GM12878 (cell line): ENCODE measurements around the gene MBOAT2. TPM values are rescaled to one million over a fixed set of nuclear protein-coding genes. Genes with fewer than 3 reads are reported as not detected.

Experiments used
- ATAC-seq: fragments of 200-7000 bp; cut with Tn5 transposase; 3 replicates; pipeline ENCODE4 v1.9.1; 2020; ENCODE audit warnings: mild to moderate bottlenecking, moderate library complexity
- BruUV-seq: library from RNA; stranded (reverse); fragments of 400-500 nt; replicated peaks from 2 replicates; lab custom pipeline; 2021; lab: Mats Ljungman, UMichigan
- CTCF ChIA-PET: fragments of 300-600 bp; sonication (Branson Sonifier 250); formaldehyde crosslinking; extraction: SDS; loops from one replicate; lab custom pipeline; 2021; ENCODE audit warnings: inconsistent platforms; lab: Yijun Ruan, JAX
- POLR2A ChIA-PET: fragments of 350-600 bp; formaldehyde crosslinking; extraction: SDS; loops from one replicate; lab custom pipeline; 2021; ENCODE audit warnings: inconsistent platforms; lab: Charles Lee
- RAD21 ChIA-PET: fragments of 300-600 bp; sonication (Branson Sonifier 250); formaldehyde crosslinking; loops from one replicate; lab custom pipeline; 2023; ENCODE audit warnings: antibody characterized with exemption; ENCODE audit not compliant: unreplicated experiment; lab: Charles Lee
- SMC1A ChIA-PET: fragments of 300-600 bp; sonication (Branson Sonifier 250); formaldehyde crosslinking; loops from one replicate; lab custom pipeline; 2023; ENCODE audit not compliant: unreplicated experiment, uncharacterized antibody; lab: Charles Lee
- DNase-seq: peaks from one replicate; pipeline ENCODE4 v3.0.0-alpha.2; 2011; ENCODE audit warnings: low read depth, low spot score
- FAIRE-seq: peaks from 3 replicates; lab custom pipeline; 2011; peaks lifted over from hg19 to GRCh38; lab: Jason Lieb, UNC
- H2AFZ ChIP-seq: 2 replicates; pipeline ENCODE4 v1.6.0; 2011; ENCODE audit warnings: low read depth, low read length, control low read depth; ENCODE audit not compliant: control insufficient read depth
- H3K27ac ChIP-seq: 2 replicates; pipeline ENCODE4 v1.5.1; 2011; ENCODE audit warnings: control low read depth; ENCODE audit not compliant: control insufficient read depth, insufficient read depth
- H3K27me3 ChIP-seq, 2 experiments: replicated peaks in 1 of 2; 2 replicates each; pipeline versions ENCODE4 v1.6.0 to v1.6.1; 2011; ENCODE audit warnings: low read length in 1 of 2; ENCODE audit not compliant: control insufficient read depth in 2 of 2, insufficient read depth in 2 of 2
- H3K36me3 ChIP-seq, 2 experiments: 2 replicates each; pipeline ENCODE4 v1.5.1; 2011; ENCODE audit warnings: low read length in 1 of 2; ENCODE audit not compliant: control insufficient read depth in 2 of 2, insufficient read depth in 2 of 2
- H3K4me1 ChIP-seq: 2 replicates; pipeline ENCODE4 v1.6.1; 2011; ENCODE audit warnings: mild to moderate bottlenecking, low read length, moderate library complexity, mixed read lengths; ENCODE audit not compliant: control insufficient read depth, insufficient read depth
- H3K4me2 ChIP-seq: 2 replicates; pipeline ENCODE4 v1.6.0; 2011; ENCODE audit warnings: control low read depth; ENCODE audit not compliant: control insufficient read depth, insufficient read depth
- H3K4me3 ChIP-seq: fragments of 200-600 bp; sonication (generic); 2 replicates; pipeline ENCODE4 v1.5.1; 2016
- H3K79me2 ChIP-seq: 2 replicates; pipeline ENCODE4 v1.6.0; 2011; ENCODE audit warnings: low read length; ENCODE audit not compliant: control insufficient read depth, insufficient read depth
- H3K9ac ChIP-seq: 2 replicates; pipeline ENCODE4 v1.8.0; 2011; ENCODE audit warnings: low read length, control low read depth, mixed read lengths; ENCODE audit not compliant: control insufficient read depth, insufficient read depth
- H3K9me3 ChIP-seq: replicated peaks from 3 replicates; pipeline ENCODE4 v1.5.1; 2011; ENCODE audit warnings: mild to moderate bottlenecking, low read length; ENCODE audit not compliant: control insufficient read depth, insufficient read depth
- H4K20me1 ChIP-seq: 2 replicates; pipeline ENCODE4 v1.6.0; 2011; ENCODE audit not compliant: control insufficient read depth, insufficient read depth
- BCLAF1 ChIP-seq: fragments of 450-650 bp; IDR thresholded peaks from 2 replicates; pipeline ENCODE4 v1.6.1; 2017; ENCODE audit warnings: antibody characterized with exemption, mild to moderate bottlenecking, moderate library complexity
- BRCA1 ChIP-seq: IDR thresholded peaks from 2 replicates; pipeline ENCODE4 v1.6.1; 2011; ENCODE audit warnings: low read depth, low read length, improper control_type of control experiment
- CEBPZ ChIP-seq: fragments of 150-350 bp; IDR thresholded peaks from 2 replicates; pipeline ENCODE4 v1.6.1; 2016; ENCODE audit warnings: low read depth, low read length
- CHD2 ChIP-seq: IDR thresholded peaks from 2 replicates; pipeline ENCODE4 v1.6.1; 2011; ENCODE audit warnings: low read depth, low read length, improper control_type of control experiment, borderline replicate concordance
- EED ChIP-seq: sonication (generic); IDR thresholded peaks from 2 replicates; pipeline ENCODE4 v1.6.1; 2016; ENCODE audit warnings: antibody characterized with exemption, low read depth
- NR2C1 ChIP-seq: fragments of 450-650 bp; IDR thresholded peaks from 2 replicates; pipeline ENCODE4 v1.6.1; 2017; ENCODE audit warnings: antibody characterized with exemption, mild to moderate bottlenecking, moderate library complexity
- PBX3 ChIP-seq: IDR thresholded peaks from 2 replicates; pipeline ENCODE4 v1.6.1; 2011; ENCODE audit warnings: mild to moderate bottlenecking, low read depth, low read length, moderate library complexity; ENCODE audit not compliant: insufficient replicate concordance
- RBBP5 ChIP-seq: fragments of 200-600 bp; sonication (generic); conservative IDR thresholded peaks from 2 replicates; pipeline ENCODE4 v1.6.1; 2016
- RELA ChIP-seq: fragments of 450-650 bp; IDR thresholded peaks from 2 replicates; pipeline ENCODE4 v1.8.0; 2014; ENCODE audit warnings: borderline replicate concordance; ENCODE audit not compliant: partially characterized antibody
- SRF ChIP-seq, 2 experiments: IDR thresholded peaks; 2 replicates each; pipeline ENCODE4 v1.6.1; 2011; ENCODE audit warnings: low read depth in 2 of 2, low read length in 2 of 2, mild to moderate bottlenecking in 1 of 2, moderate library complexity in 1 of 2
- TAF1 ChIP-seq: IDR thresholded peaks from 2 replicates; pipeline ENCODE4 v1.6.1; 2011; ENCODE audit warnings: mild to moderate bottlenecking, low read depth, low read length, borderline replicate concordance
- TBL1XR1 ChIP-seq: IDR thresholded peaks from 2 replicates; pipeline ENCODE4 v1.6.1; 2012; ENCODE audit warnings: low read depth, low read length, improper control_type of control experiment
- TCF12 ChIP-seq: IDR thresholded peaks from 2 replicates; pipeline ENCODE4 v1.6.1; 2011; ENCODE audit warnings: low read depth, mild to moderate bottlenecking, low read length
- TCF3 ChIP-seq: IDR thresholded peaks from 2 replicates; pipeline ENCODE4 v1.6.1; 2012; ENCODE audit warnings: low read depth, mild to moderate bottlenecking, low read length, borderline replicate concordance; ENCODE audit not compliant: insufficient read depth
- USF1 ChIP-seq: IDR thresholded peaks from 2 replicates; pipeline ENCODE4 v1.6.1; 2011; ENCODE audit warnings: borderline replicate concordance, low read depth, mild to moderate bottlenecking, moderate library complexity, mixed read lengths, low read length; ENCODE audit not compliant: insufficient read depth; ENCODE audit errors: extremely low read length
- WRNIP1 ChIP-seq: IDR thresholded peaks from 2 replicates; pipeline ENCODE4 v1.6.1; 2011; ENCODE audit warnings: low read depth, low read length, improper control_type of control experiment, borderline replicate concordance
- ZZZ3 ChIP-seq: IDR thresholded peaks from 2 replicates; pipeline ENCODE4 v1.6.1; 2011; ENCODE audit warnings: low read depth; ENCODE audit not compliant: control insufficient read depth, insufficient read length
- WGBS: methylation state at CpG from one replicate; pipeline ENCODE4 v1.1.6; 2016; ENCODE audit warnings: low lambda C conversion rate; ENCODE audit not compliant: insufficient replicate concordance, insufficient coverage; ENCODE audit errors: missing lambda C conversion rate; 5-methylcytosine and 5-hydroxymethylcytosine counted together
- in situ Hi-C: fragments of 300-500 bp; cut with MboI; formaldehyde crosslinking; loops from 9 replicates; pipeline ENCODE4 v1.14.3; 2018; ENCODE audit warnings: mixed read lengths
- intact Hi-C: fragments of 100-400 bp; cut with micrococcal nuclease; formaldehyde crosslinking; loops from one replicate; pipeline ENCODE4 v1.14.2; 2022; ENCODE audit not compliant: unreplicated experiment
- polyA plus RNA-seq, 11 experiments: library from polyadenylated mRNA; depleted of rRNA in 4 of 11; unstranded in 6 of 11; stranded (reverse) in 5 of 11; fragments of >200 nt; fragmentation: Nextera tagmentation in 4 of 11; fragmentation: Illumina TruSeq in 1 of 11; extraction: Ambion mirVana in 4 of 11; extraction: Trizol in 1 of 11; gene quantifications; 1 replicate in 1 of 11; 2 replicates in 10 of 11; pipeline versions ENCODE4 v1.2.1 to v1.2.3, GENCODE V29; 2011 to 2016; ENCODE audit warnings: inconsistent platforms in 2 of 11, missing spikeins in 2 of 11, low read depth in 1 of 11
- total RNA-seq, 4 experiments: library from RNA; depleted of rRNA in 3 of 4; stranded (reverse); fragments of >200 nt in 3 of 4; fragmentation: Illumina TruSeq in 1 of 4; extraction: Trizol in 1 of 4; gene quantifications; 2 replicates each; pipeline versions ENCODE4 v1.2.1 to v1.2.3, GENCODE V29; 2013 to 2021

MBOAT2 gene
- total and polyA plus RNA-seq, 10 of the 15 experiments (the other 5 are each of a cell fraction or from before 2014, with no cell fraction given) = 0.08 to 40.6 (median 1.8) TPM

GRCh38 chr2:8994386-8994785, 9.1 kb downstream of the MBOAT2 start:
- in situ Hi-C loops = no loop called here
- ATAC-seq (no peak), FAIRE-seq (no peak), DNase-seq (no peak)
- ChIA-PET POLR2A (no interaction called here), RAD21 (no interaction called here), SMC1A (interaction anchor here (1.0 to 13.0 kb wide), 3 partner anchors 9 to 11 kb away, joined by 5 to 101 read pairs (median 5); partner anchors contain the start of gene MBOAT2), CTCF (no interaction called here)
- H3K27ac ChIP-seq = no peak overlapping the region
- no peaks in the 10 kb centered on the region; the same call in 1 of the 2 replicates for H3K79me2 ChIP-seq
- no peak overlapping the region for H3K4me3 ChIP-seq
- no peaks in the 10 kb centered on the region for H3K36me3 ChIP-seq
- no peaks in the 10 kb centered on the region; the same call in 1 of the 2 replicates for H3K4me1 ChIP-seq
- no peak overlapping the region for H3K9ac ChIP-seq
- intact Hi-C loops = no loop called here
- 51% methylated on average over 6 of the region's 6 CpGs for WGBS
- no peaks in the 10 kb centered on the region for H3K27me3 ChIP-seq
- H3K4me2 ChIP-seq = no peak overlapping the region
- H2AFZ ChIP-seq = no peak overlapping the region
- no peaks in the 10 kb centered on the region for H3K9me3 ChIP-seq
- no peaks in the 10 kb centered on the region for H4K20me1 ChIP-seq
- BruUV-seq = no TSS peak
- no peak for TF ChIP-seq TCF3
- TF ChIP-seq WRNIP1 = no peak
- TF ChIP-seq ZZZ3 = no peak
- TF ChIP-seq PBX3 = no peak
- TF ChIP-seq RBBP5 = no peak
- no peak for TF ChIP-seq CHD2
- TF ChIP-seq NR2C1 = no peak
- TF ChIP-seq RELA = no peak
- no peak for TF ChIP-seq BCLAF1
- no peak for TF ChIP-seq EED
- no peak for TF ChIP-seq TAF1
- no peak for TF ChIP-seq TCF12
- no peak for TF ChIP-seq TBL1XR1
- no peak for TF ChIP-seq BRCA1
- no peak for TF ChIP-seq CEBPZ
- TF ChIP-seq USF1 = no peak
- TF ChIP-seq SRF (IDR thresholded peaks at IDR 0.05; ENCODE audit: low read depth in 2 of 2, low read length in 2 of 2) = no peak
